Measurements from ENCODE around the gene PARD6G. TPM values are rescaled to one million over a fixed set of nuclear protein-coding genes. Genes with fewer than 3 reads are reported as not detected.

Gene PARD6G
- total RNA-seq, 2 experiments from 2014 or later = 0.10 TPM; not detected in 1

DNA sequence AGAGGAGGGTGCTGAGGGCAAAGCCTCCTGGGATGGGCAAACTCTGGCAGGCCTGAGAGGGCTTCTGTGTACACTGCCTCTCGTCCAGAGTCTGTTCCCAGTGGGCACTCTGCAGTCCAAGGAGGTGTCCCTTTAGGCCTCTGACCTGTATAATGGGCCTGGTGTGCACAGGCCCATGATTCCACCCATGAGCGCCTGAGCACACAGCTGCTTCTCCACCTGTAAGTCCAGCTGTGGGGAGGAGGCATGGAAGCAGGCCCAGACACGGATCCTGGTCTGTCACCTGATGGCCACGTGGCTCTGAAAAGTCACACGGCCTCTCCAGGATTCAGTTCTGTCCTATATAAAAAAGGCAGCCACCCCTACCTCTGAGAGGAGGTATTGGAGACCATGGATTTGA is 57.0 kb downstream of the PARD6G start:
- CTCF ChIA-PET = no interaction called here
- H3K27me3 Mint-ChIP-seq (ENCODE audit: low read depth) = peaks cover 26% of the 10 kb centered on the region
- no peak overlapping the region for H3K4me3 Mint-ChIP-seq
- H3K9me3 Mint-ChIP-seq = peaks cover 6% of the 10 kb centered on the region
- intact Hi-C loops (cut with micrococcal nuclease) = no loop called here
- no peak overlapping the region for H3K27ac Mint-ChIP-seq
- H3K36me3 Mint-ChIP-seq (ENCODE audit: low read depth) = no peaks in the 10 kb centered on the region
- DNase-seq = no peak
- H3K4me1 Mint-ChIP-seq (ENCODE audit: low read depth) = no peaks in the 10 kb centered on the region

DNA sequence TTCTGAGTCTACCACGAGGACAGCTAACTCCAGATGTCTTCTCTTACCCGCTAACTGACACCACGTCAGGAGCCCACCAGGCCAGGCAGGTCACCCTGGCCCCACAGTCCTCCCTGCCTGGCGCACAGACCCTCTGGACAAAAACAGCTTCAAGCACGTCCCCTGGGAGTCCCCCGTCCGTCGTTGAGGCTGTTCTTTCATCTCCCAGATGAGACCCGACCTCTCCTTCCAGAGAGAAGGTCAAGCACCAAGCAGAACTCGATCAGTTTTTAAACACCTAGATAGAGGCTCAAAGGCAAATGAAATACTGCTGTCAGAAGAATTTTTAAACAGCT is 57.8 kb downstream of the PARD6G start:
- no peak for DNase-seq
- H3K9me3 Mint-ChIP-seq = peaks cover 6% of the 10 kb centered on the region
- intact Hi-C loops (cut with micrococcal nuclease) = no loop called here
- CTCF ChIA-PET = interaction anchor here (0.9 kb wide), 1 partner anchor 56 kb away, joined by 3 read pairs; no protein-coding TSS in a partner anchor
- no peak overlapping the region for H3K4me3 Mint-ChIP-seq
- H3K27me3 Mint-ChIP-seq (ENCODE audit: low read depth) = peaks cover 20% of the 10 kb centered on the region
- no peak overlapping the region for H3K27ac Mint-ChIP-seq
- no peaks in the 10 kb centered on the region for H3K36me3 Mint-ChIP-seq (ENCODE audit: low read depth)
- no peaks in the 10 kb centered on the region for H3K4me1 Mint-ChIP-seq (ENCODE audit: low read depth)

GRCh38 chr18:80188643-80189530 is 58.4 kb downstream of the PARD6G start:
- peaks cover 6% of the 10 kb centered on the region for H3K9me3 Mint-ChIP-seq
- intact Hi-C loops (cut with micrococcal nuclease) = no loop called here
- no peak overlapping the region for H3K27ac Mint-ChIP-seq
- no peak for DNase-seq
- CTCF ChIA-PET = interaction anchor here (0.9 kb wide), 1 partner anchor 56 kb away, joined by 3 read pairs; no protein-coding TSS in a partner anchor
- peaks cover 14% of the 10 kb centered on the region for H3K27me3 Mint-ChIP-seq (ENCODE audit: low read depth)
- H3K4me1 Mint-ChIP-seq (ENCODE audit: low read depth) = no peaks in the 10 kb centered on the region
- H3K4me3 Mint-ChIP-seq = no peak overlapping the region
- H3K36me3 Mint-ChIP-seq (ENCODE audit: low read depth) = no peaks in the 10 kb centered on the region

- intact Hi-C loops (cut with micrococcal nuclease) = no loop called here
- CTCF ChIA-PET = no interaction called here
- DNase-seq = no peak
- Mint-ChIP-seq H3K36me3 (ENCODE audit: low read depth) (no peaks in the 10 kb centered on the region), H3K4me3 (no peak overlapping the region), H3K9me3 (peaks cover 6% of the 10 kb centered on the region), H3K27me3 (ENCODE audit: low read depth) (peaks cover 12% of the 10 kb centered on the region), H3K4me1 (ENCODE audit: low read depth) (no peaks in the 10 kb centered on the region), H3K27ac (no peak overlapping the region)
Measured at GRCh38 chr18:80187956-80188642, 59.2 kb downstream of the PARD6G start.

- intact Hi-C loops (cut with micrococcal nuclease) = no loop called here
Measured at GRCh38 chr18:80185545-80185944, 61.8 kb downstream of the PARD6G start.

GRCh38 chr18:80184243-80184772 is 63.0 kb downstream of the PARD6G start:
- CTCF ChIA-PET = no interaction called here
- intact Hi-C loops (cut with micrococcal nuclease) = no loop called here
- Mint-ChIP-seq H3K27me3 (ENCODE audit: low read depth) (no peaks in the 10 kb centered on the region), H3K9me3 (peaks cover 6% of the 10 kb centered on the region), H3K36me3 (ENCODE audit: low read depth) (no peaks in the 10 kb centered on the region), H3K4me1 (ENCODE audit: low read depth) (no peaks in the 10 kb centered on the region), H3K27ac (no peak overlapping the region), H3K4me3 (no peak overlapping the region)
- no peak for DNase-seq

More at GRCh38 chr18:80185545-80185944, 61.8 kb downstream of the PARD6G start:
- Mint-ChIP-seq H3K9me3 (peaks cover 6% of the 10 kb centered on the region), H3K27ac (no peak overlapping the region), H3K36me3 (ENCODE audit: low read depth) (no peaks in the 10 kb centered on the region), H3K27me3 (ENCODE audit: low read depth) (no peaks in the 10 kb centered on the region), H3K4me3 (no peak overlapping the region), H3K4me1 (ENCODE audit: low read depth) (no peaks in the 10 kb centered on the region)
- CTCF ChIA-PET = no interaction called here
- DNase-seq = no peak

GRCh38 chr18:80183273-80184050 is 63.9 kb downstream of the PARD6G start:
- no peaks in the 10 kb centered on the region for H3K4me1 Mint-ChIP-seq (ENCODE audit: low read depth)
- DNase-seq = no peak
- no peaks in the 10 kb centered on the region for H3K27me3 Mint-ChIP-seq (ENCODE audit: low read depth)
- no peak overlapping the region for H3K27ac Mint-ChIP-seq
- H3K36me3 Mint-ChIP-seq (ENCODE audit: low read depth) = no peaks in the 10 kb centered on the region
- intact Hi-C loops (cut with micrococcal nuclease) = no loop called here
- no peak overlapping the region for H3K4me3 Mint-ChIP-seq
- H3K9me3 Mint-ChIP-seq = peaks cover 6% of the 10 kb centered on the region
- CTCF ChIA-PET = no interaction called here

GRCh38 chr18:80182855-80183254 is 64.5 kb downstream of the PARD6G start:
- intact Hi-C loops (cut with micrococcal nuclease) = no loop called here
- Mint-ChIP-seq H3K4me3 (no peak overlapping the region), H3K36me3 (ENCODE audit: low read depth) (no peaks in the 10 kb centered on the region), H3K4me1 (ENCODE audit: low read depth) (no peaks in the 10 kb centered on the region), H3K27ac (no peak overlapping the region), H3K27me3 (ENCODE audit: low read depth) (no peaks in the 10 kb centered on the region), H3K9me3 (peaks cover 6% of the 10 kb centered on the region)
- no peak for DNase-seq
- CTCF ChIA-PET = interaction anchor here (1.2 to 2.1 kb wide), 2 partner anchors 12 to 25 kb away, joined by 3 to 8 read pairs; no protein-coding TSS in a partner anchor

GRCh38 chr18:80181642-80182461 is 65.5 kb downstream of the PARD6G start:
- no peaks in the 10 kb centered on the region for H3K36me3 Mint-ChIP-seq (ENCODE audit: low read depth)
- H3K27ac Mint-ChIP-seq = no peak overlapping the region
- CTCF ChIA-PET = interaction anchor here (1.2 to 2.1 kb wide), 2 partner anchors 11 to 24 kb away, joined by 3 to 8 read pairs; no protein-coding TSS in a partner anchor
- peaks cover 6% of the 10 kb centered on the region for H3K9me3 Mint-ChIP-seq
- DNase-seq = no peak
- intact Hi-C loops (cut with micrococcal nuclease) = no loop called here
- no peaks in the 10 kb centered on the region for H3K4me1 Mint-ChIP-seq (ENCODE audit: low read depth)
- H3K4me3 Mint-ChIP-seq = no peak overlapping the region
- no peaks in the 10 kb centered on the region for H3K27me3 Mint-ChIP-seq (ENCODE audit: low read depth)

DNA sequence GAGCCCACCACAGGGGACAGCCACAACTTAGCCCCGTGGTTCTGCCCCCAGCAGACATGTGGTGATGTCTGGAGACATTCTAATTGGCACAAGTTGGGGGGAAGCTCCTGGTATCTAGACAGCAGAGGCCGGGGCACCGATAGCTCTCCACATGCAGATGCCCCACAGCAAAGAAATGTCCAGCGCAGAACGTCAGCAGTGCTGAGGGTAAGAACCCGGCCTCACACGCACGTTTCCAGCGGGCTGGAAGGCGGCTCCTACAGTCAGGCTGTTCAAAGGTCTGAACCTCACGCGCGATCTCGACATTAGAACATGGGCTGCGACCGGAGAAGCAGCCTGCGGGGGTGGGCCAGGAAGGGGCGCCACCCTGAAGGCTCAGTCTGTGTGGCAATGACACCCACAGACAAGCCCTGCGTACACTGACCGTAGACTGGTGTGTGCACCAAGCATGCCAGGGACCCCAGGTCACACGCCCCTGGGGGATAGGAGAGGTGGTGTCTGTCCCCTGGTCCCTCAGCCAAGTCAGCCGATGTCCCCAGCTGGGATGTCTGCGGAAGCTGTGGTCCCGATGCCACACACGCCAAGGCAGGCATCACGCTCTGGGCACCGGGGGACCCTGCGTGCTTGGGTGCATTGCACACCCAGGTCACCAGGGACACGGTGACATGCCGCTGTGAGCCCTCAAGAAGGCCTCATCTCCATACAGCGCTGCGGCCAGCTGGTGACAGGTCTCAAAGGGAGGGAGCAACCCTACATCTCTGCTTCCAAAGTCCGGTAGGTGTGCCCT is 66.3 kb downstream of the PARD6G start:
- DNase-seq = no peak
- Mint-ChIP-seq H3K9me3 (peaks cover 3% of the 10 kb centered on the region), H3K27ac (no peak overlapping the region), H3K4me3 (no peak overlapping the region), H3K27me3 (ENCODE audit: low read depth) (peaks cover 5% of the 10 kb centered on the region), H3K4me1 (ENCODE audit: low read depth) (no peaks in the 10 kb centered on the region), H3K36me3 (ENCODE audit: low read depth) (no peaks in the 10 kb centered on the region)
- intact Hi-C loops (cut with micrococcal nuclease) = no loop called here
- CTCF ChIA-PET = interaction anchor here (1.1 to 2.1 kb wide), 3 partner anchors 10 to 23 kb away, joined by 3 to 8 read pairs (median 5); no protein-coding TSS in a partner anchor
